Kidney (tissue), 14 donors: ENCODE results near the gene SLC25A34. TPM values are rescaled to one million over a fixed set of nuclear protein-coding genes. Genes with fewer than 3 reads are reported as not detected.
A peak's percentile ranks its signal among the peaks of the same experiment; 100 is the strongest.

Experiments
- DNase-seq, 5 donors: peaks; one replicate each; pipeline ENCODE4 v3.0.0-alpha.2; 2013 to 2020
- FAIRE-seq: peaks from 2 replicates; lab custom pipeline; 2012; peaks lifted over from hg19 to GRCh38; lab: Jason Lieb, UNC
- H3K27ac ChIP-seq, 2 donors: one replicate each; pipeline ENCODE4 v1.7.0; 2013; ENCODE audit warnings: low read depth in 2 of 2, low read length in 2 of 2, inconsistent platforms in 1 of 2
- H3K27me3 ChIP-seq: one replicate; pipeline ENCODE4 v1.7.1; 2013; ENCODE audit warnings: low read length, inconsistent platforms; ENCODE audit not compliant: control insufficient read depth, insufficient read depth
- H3K36me3 ChIP-seq, 3 donors: one replicate each; pipeline versions ENCODE4 v1.7.0 to v1.7.1; 2013; ENCODE audit warnings: low read length in 3 of 3, control low read depth in 1 of 3, inconsistent platforms in 1 of 3; ENCODE audit not compliant: insufficient read depth in 3 of 3, control insufficient read depth in 2 of 3
- H3K4me1 ChIP-seq, 3 donors: one replicate each; pipeline versions ENCODE4 v1.7.0 to v1.7.1; 2013; ENCODE audit warnings: low read length in 3 of 3, inconsistent platforms in 1 of 3, low read depth in 1 of 3; ENCODE audit not compliant: control insufficient read depth in 2 of 3, insufficient read depth in 2 of 3
- H3K4me3 ChIP-seq, 3 donors: one replicate each; pipeline versions ENCODE4 v1.7.0 to v1.8.1; 2013; ENCODE audit warnings: low read length in 3 of 3, control low read depth in 1 of 3, inconsistent platforms in 1 of 3
- H3K9ac ChIP-seq, 3 donors: one replicate each; pipeline versions ENCODE4 v1.7.0 to v1.7.1; 2013; ENCODE audit warnings: low read length in 3 of 3, control low read depth in 1 of 3, inconsistent platforms in 1 of 3
- H3K9me3 ChIP-seq, 3 donors: one replicate each; pipeline versions ENCODE4 v1.7.0 to v1.7.1; 2013; ENCODE audit warnings: low read length in 3 of 3, control low read depth in 1 of 3, inconsistent platforms in 1 of 3; ENCODE audit not compliant: control insufficient read depth in 2 of 3, insufficient read depth in 1 of 3
- CTCF ChIP-seq: IDR thresholded peaks from 3 replicates; pipeline ENCODE4 v1.5.1; 2012; ENCODE audit warnings: mild to moderate bottlenecking, moderate library complexity, borderline replicate concordance; ENCODE audit not compliant: insufficient read depth; ENCODE audit errors: extremely low read depth
- intact Hi-C: fragments of 100-400 bp; cut with DNase I; formaldehyde crosslinking; loops from one replicate; pipeline ENCODE4 v1.11.1; 2022
- polyA plus RNA-seq: library from polyadenylated mRNA; stranded (reverse); fragments of 350-450 nt; fragmentation: Illumina TruSeq; extraction: RNeasy Lipid Tissue Mini Kit (QIAGEN cat#74804); gene quantifications from one replicate; pipeline ENCODE4 v1.2.3, GENCODE V29; 2014; ENCODE audit warnings: low read depth, low replicate concordance; ENCODE audit not compliant: insufficient read depth
- total RNA-seq: library from RNA; stranded (reverse); fragmentation: NEBNext Ultra II Directional; extraction: Animal tissue kit (Norgen Biotek cat#: 25700); gene quantifications from one replicate; pipeline ENCODE4 v1.2.1, GENCODE V29; 2021
- donor health status: control.
- donor health status: control.
- donor health status: control.
- donor health status: control.
- donor health status: control.
- donor health status: DM: yes; HTN: yes; CAD: no.
- donor health status: Normal renal cell carcinoma (clear cell type).

The SLC25A34 gene
- total and polyA plus RNA-seq, 2 donors from 2014 or later: 1.5 to 12.2 TPM

GRCh38 chr1:15765495-15766194, 29.6 kb downstream of the SLC25A34 start:
- Histone ChIP-seq H3K36me3 (peaks cover 0 to 10% (median 0%) of the 10 kb centered on the region in 3 donors), H3K9ac (no peak overlapping the region), H3K27me3 (no peaks in the 10 kb centered on the region), H3K4me3 (no peak overlapping the region), H3K4me1 (peaks cover 0 to 9% (median 0%) of the 10 kb centered on the region in 3 donors), H3K27ac (no peak overlapping the region), H3K9me3 (no peaks in the 10 kb centered on the region)
- intact Hi-C loops: no loop called here
- DNase-seq (no peak), FAIRE-seq (no peak)
- no peak for TF ChIP-seq CTCF

- peaks cover 0 to 18% (median 0%) of the 10 kb centered on the region in 3 donors for H3K36me3 ChIP-seq
These were observed 31.9 kb downstream of the SLC25A34 start for GRCh38 chr1:15767941-15768340.

GRCh38 chr1:15768388-15768787, 32.3 kb downstream of the SLC25A34 start:
- peaks cover 0 to 6% (median 0%) of the 10 kb centered on the region in 3 donors for H3K4me1 ChIP-seq
- no peaks in the 10 kb centered on the region for H3K27me3 ChIP-seq
- no peaks in the 10 kb centered on the region for H3K9me3 ChIP-seq
- H3K36me3 ChIP-seq: peaks cover 0 to 18% (median 0%) of the 10 kb centered on the region in 3 donors
- DNase-seq (no peak), FAIRE-seq (no peak)
- no peak overlapping the region for H3K4me3 ChIP-seq
- intact Hi-C loops: no loop called here
- no peak for TF ChIP-seq CTCF
- no peak overlapping the region for H3K27ac ChIP-seq
- H3K9ac ChIP-seq: no peak overlapping the region

More at GRCh38 chr1:15767941-15768340, 31.9 kb downstream of the SLC25A34 start:
- Histone ChIP-seq H3K4me3 (no peak overlapping the region), H3K27me3 (no peaks in the 10 kb centered on the region), H3K9me3 (no peaks in the 10 kb centered on the region), H3K27ac (no peak overlapping the region), H3K9ac (peak overlapping the region in 1 of 3 donors; percentile 7), H3K4me1 (peaks cover 0 to 6% (median 0%) of the 10 kb centered on the region in 3 donors)
- TF ChIP-seq CTCF: no peak
- peak in 1 of 5 donors; percentile 33 for DNase-seq
- intact Hi-C loops: no loop called here
- no peak for FAIRE-seq
